Sciatic nerve (tissue), 2 donors: ENCODE data around the gene JDP2. TPM values are rescaled to one million over a fixed set of nuclear protein-coding genes. Genes with fewer than 3 reads are reported as not detected.
A peak's percentile ranks its signal among the peaks of the same experiment; 100 is the strongest.
"Not testable (repeated sequence)": the region's sequence is repeated elsewhere in the genome, so short reads cannot be mapped to it uniquely, and the experiment has no call there.

Experiments
- ATAC-seq: fragments of 200-7000 bp; cut with Tn5 transposase; one replicate; pipeline ENCODE4 v1.9.1; 2020; ENCODE audit warnings: mild to moderate bottlenecking, moderate library complexity
- DNase-seq: peaks from one replicate; pipeline ENCODE4 v3.0.0-alpha.2; 2020; ENCODE audit warnings: low spot score
- intact Hi-C: fragments of 100-400 bp; cut with DNase I; formaldehyde crosslinking; loops from one replicate; pipeline ENCODE4 v1.14.2; 2022
- total RNA-seq: library from RNA; stranded (reverse); fragmentation: NEBNext Ultra II Directional; extraction: Animal tissue kit (Norgen Biotek cat#: 25700); gene quantifications from one replicate; pipeline ENCODE4 v1.2.1, GENCODE V29; 2021
- donor health status: DM: no; HTN: no; CAD: no.
- donor health status: DM: no; HTN: no; CAD: no.

Gene JDP2
- total RNA-seq, 1 donor from 2014 or later, result 59.7 TPM

DNA sequence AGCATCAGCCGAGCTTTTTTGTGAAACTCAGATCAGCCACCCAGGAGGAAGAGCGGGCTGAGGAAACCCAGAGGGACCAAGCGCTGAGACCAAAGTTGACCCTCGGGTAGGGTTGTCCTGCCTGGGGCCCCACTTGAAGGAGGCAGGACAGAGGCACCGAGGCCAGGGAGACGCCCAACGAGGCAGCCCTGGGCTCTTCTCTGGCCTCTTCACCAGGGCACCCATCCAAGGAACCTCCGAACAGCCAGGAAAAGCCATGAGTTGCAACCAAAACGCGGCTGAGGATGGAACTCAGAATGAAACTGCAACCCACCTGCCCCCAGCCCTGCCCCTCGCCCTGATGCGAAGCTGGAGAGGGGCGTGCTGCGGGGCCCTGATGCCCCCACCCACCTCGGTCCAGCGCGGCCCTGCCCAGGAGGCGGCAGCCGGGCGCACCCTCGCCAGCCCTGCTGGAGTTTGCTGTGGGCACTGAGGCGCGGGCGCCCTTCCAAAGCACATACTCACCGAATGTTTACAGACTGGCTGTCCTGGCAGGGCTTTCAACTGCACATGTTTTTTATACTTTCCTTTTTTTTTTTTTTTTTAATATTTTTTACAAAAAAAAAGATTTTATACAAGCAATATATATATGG, 41.9 kb downstream of the JDP2 start:
- ATAC-seq (peak; percentile 41), DNase-seq (no peak)
- intact Hi-C loops, result no loop called here

- DNase-seq, result no peak
- intact Hi-C loops, result no loop called here
- ATAC-seq, result no peak
Measured at GRCh38 chr14:75470238-75470797, 42.5 kb downstream of the JDP2 start.

GRCh38 chr14:75471059-75471458, 43.2 kb downstream of the JDP2 start:
- DNase-seq, result no peak
- intact Hi-C loops, result no loop called here
- no peak for ATAC-seq

DNA sequence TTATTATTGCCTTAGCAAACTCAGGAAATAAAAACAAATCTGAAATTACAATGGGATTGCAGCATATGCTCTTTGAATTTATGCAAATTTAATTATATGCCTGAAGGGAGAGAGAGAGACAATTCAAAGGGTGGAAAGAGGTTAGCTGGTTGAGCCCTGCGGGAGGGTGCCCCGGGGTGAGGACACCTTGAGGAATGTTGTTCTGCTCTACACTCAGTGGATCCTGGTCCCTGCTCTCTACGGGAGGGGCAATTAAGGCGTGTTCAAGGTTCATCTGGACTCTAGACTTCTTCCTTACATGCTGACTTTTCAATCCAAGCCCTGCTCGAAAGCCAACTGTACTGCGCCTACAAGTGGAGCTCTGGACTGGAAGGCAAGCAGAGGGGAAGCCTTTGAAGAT, 46.3 kb downstream of the JDP2 start:
- DNase-seq, intact Hi-C loops, ATAC-seq: not testable (repeated sequence)

DNA sequence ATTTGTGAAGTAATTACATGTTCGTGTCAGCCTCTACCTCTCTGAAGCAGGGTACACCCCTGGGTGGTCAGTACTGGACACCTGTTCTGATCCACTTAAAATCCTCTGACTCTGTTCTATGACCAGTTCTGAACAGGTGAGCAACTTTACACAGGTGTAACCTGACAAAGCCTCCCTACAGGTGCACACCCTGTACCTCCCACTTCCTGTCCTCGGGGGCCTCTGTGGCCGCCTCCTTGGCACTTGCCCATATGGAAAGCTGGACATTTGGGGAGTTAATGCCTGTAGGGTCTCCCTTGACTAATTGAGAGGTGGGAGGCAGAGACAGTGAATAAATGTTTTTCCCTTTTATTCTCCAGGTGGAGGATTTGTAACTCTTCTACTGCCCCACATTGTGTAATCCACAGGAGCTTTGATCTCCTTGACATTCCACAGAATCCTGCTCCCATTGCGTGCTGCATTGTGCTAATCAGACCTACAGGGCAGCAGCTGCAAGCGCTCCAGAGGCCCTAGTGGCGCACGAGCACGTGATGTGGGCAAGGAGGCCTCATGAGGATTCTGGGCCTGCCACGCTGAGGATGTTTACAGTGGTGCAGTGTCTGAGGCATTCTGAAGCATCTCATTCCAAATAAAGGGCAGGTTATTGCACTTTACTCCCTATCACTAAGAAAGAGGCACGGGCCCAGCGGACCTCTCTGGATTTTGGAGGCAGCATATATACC, 48.6 kb downstream of the JDP2 start:
- DNase-seq (no peak), ATAC-seq (peak; percentile 76)
- intact Hi-C loops, result no loop called here

GRCh38 chr14:75477881-75478280, 50.1 kb downstream of the JDP2 start:
- intact Hi-C loops, result no loop called here
- ATAC-seq (no peak), DNase-seq (no peak)

DNA sequence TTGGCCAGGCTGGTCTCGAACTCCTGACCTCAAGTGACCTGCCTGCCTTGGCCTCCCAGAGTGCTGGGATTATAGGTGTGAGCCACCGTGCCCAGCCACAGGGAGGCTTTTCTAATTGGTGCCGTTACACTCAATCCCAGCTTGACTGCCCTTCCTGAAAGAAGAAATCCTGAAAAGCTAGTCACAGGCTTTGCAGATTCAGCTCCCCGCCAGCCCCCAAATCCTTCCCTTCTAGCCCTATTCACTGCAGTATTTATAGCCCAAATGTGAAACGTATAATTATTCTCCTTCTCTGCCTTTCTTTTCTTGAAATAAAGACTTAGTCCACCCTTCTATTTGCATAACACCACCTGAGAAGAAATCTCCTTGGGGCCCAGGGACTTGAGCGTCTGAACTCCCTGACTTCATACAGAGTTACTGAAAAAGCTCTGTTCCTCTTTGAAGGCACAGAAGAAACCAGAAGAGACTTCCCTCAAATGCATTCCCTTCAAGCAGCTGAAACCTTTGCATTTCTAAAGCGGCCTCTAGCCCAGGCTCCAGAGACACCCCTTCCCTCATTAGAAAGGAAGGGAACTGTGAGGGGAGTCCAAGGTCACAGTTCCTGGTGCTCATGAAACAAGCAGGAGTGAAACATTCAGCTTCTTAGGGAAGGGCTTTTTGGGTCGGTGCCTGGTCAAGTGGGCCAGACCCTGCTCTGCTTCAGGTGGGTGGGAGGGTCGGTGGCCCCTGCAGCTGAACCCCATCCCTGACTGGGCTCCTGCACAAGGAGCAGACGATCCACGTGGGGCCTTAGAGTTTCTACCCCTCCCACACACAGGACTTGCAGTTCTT, 52.2 kb downstream of the JDP2 start:
- ATAC-seq (no peak), DNase-seq (no peak)
- intact Hi-C loops, result no loop called here

DNA sequence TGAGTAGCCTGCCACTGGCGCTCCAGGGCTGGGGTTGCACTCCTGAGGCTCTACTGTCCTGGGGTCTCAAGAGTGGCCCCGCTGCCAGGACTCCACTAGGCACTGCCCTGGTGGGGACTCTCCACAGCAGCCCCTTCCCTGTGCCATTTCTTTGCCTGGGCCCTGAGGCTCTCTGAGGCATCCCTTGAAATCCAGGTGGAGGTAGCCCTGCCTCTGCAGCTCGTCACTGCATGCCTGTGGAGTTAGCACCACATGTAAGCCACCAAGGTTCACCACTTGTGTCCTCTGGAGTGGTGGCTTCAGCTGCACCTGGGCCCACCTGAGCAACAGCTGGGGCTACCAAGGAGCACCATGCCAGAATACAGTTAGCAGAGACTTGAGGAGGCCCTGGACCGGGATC, 54.5 kb downstream of the JDP2 start:
- DNase-seq, result no peak
- intact Hi-C loops, result no loop called here
- ATAC-seq, result no peak

- intact Hi-C loops, result loop anchor here (5.0 kb wide), 1 partner anchor 178 kb away; no protein-coding TSS in a partner anchor
- ATAC-seq (no peak), DNase-seq (no peak)
Measured at GRCh38 chr14:75484711-75485429, 57.0 kb downstream of the JDP2 start.

GRCh38 chr14:75486318-75486717, 58.5 kb downstream of the JDP2 start:
- DNase-seq (no peak), ATAC-seq (no peak)
- intact Hi-C loops, result loop anchor here (5.0 kb wide), 1 partner anchor 179 kb away; no protein-coding TSS in a partner anchor

- no peak for ATAC-seq
- no peak for DNase-seq
- intact Hi-C loops, result loop anchor here (5.0 kb wide), 1 partner anchor 180 kb away; no protein-coding TSS in a partner anchor
Measured at GRCh38 chr14:75487155-75487671, 59.4 kb downstream of the JDP2 start.

GRCh38 chr14:75489480-75489837, 61.6 kb downstream of the JDP2 start:
- intact Hi-C loops, result loop anchor here (5.0 kb wide), 1 partner anchor 182 kb away; no protein-coding TSS in a partner anchor
- ATAC-seq (no peak), DNase-seq (no peak)

GRCh38 chr14:75491376-75491978, 63.7 kb downstream of the JDP2 start:
- DNase-seq (no peak), ATAC-seq (no peak)
- intact Hi-C loops, result no loop called here

GRCh38 chr14:75492832-75493591, 65.2 kb downstream of the JDP2 start:
- ATAC-seq, result no peak
- DNase-seq, result no peak
- intact Hi-C loops, result no loop called here

- intact Hi-C loops, result no loop called here
- DNase-seq, result no peak
- no peak for ATAC-seq
Measured at GRCh38 chr14:75493592-75494087, 65.8 kb downstream of the JDP2 start.

DNA sequence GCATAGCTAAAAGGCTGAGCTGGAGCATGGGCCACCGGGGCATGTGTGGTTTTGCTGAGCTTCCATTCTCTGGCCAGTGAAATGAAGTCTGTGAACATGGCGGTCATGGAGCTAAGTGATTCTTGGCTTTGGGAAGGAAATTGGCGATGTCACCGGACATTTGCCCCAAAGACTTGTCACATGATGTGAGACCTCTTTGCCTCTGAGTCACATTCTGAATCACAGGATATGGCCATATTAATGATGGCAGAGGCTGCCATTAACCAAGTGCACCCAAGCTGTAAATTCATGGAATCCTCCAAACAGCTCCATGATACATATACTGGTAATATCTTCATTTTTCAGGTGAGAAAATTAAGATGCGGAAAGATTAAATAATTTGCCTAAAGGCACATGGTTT, 67.1 kb downstream of the JDP2 start:
- DNase-seq, result no peak
- no peak for ATAC-seq
- intact Hi-C loops, result no loop called here

GRCh38 chr14:75495399-75495798, 67.6 kb downstream of the JDP2 start:
- intact Hi-C loops, result no loop called here
- ATAC-seq (no peak), DNase-seq (no peak)
